ENCODE measurements around the gene CNTNAP2. TPM values are rescaled to one million over a fixed set of nuclear protein-coding genes. Genes with fewer than 3 reads are reported as not detected.

Gene CNTNAP2
- total RNA-seq, 3 donors from 2014 or later (not counting 1 experiment from before 2014, with no cell fraction given): 0.18 to 1.1 TPM; not detected in 1

DNA sequence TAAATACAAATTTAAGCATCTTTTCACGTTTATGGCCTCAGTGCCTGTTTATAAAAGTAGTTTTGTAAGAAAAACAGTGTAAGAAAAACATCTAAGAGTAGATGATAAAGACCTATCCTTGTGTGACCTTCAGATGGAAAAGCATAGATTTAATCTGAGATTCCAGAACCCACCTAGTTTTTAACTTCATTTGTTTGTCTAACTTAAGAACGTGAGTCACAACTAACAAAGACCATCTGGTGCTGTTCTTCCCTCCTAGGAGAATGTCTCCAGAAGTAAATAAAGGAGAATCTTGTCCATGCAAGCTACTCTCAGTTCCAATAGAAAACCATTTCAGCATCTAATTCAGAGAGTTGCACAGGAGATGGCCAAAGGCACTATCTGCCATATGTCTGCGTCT lies 2208.6 kb downstream of the CNTNAP2 start:
- TF ChIP-seq, protein P1, sequence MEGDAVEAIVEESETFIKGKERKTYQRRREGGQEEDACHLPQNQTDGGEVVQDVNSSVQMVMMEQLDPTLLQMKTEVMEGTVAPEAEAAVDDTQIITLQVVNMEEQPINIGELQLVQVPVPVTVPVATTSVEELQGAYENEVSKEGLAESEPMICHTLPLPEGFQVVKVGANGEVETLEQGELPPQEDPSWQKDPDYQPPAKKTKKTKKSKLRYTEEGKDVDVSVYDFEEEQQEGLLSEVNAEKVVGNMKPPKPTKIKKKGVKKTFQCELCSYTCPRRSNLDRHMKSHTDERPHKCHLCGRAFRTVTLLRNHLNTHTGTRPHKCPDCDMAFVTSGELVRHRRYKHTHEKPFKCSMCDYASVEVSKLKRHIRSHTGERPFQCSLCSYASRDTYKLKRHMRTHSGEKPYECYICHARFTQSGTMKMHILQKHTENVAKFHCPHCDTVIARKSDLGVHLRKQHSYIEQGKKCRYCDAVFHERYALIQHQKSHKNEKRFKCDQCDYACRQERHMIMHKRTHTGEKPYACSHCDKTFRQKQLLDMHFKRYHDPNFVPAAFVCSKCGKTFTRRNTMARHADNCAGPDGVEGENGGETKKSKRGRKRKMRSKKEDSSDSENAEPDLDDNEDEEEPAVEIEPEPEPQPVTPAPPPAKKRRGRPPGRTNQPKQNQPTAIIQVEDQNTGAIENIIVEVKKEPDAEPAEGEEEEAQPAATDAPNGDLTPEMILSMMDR (IDR thresholded peaks at IDR 0.05): no peak
- H3K36me3 Mint-ChIP-seq: no peaks in the 10 kb centered on the region
- H3K4me3 ChIP-seq (ENCODE audit: low read length): no peak overlapping the region
- H3K4me1 Mint-ChIP-seq: peaks cover 5 to 17% of the 10 kb centered on the region in 2 donors
- intact Hi-C loops (cut with micrococcal nuclease): no loop called here
- ATAC-seq (no peak), DNase-seq (no peak)
- H3K27me3 ChIP-seq (ENCODE audit: control insufficient read depth, insufficient read depth, low read length): no peaks in the 10 kb centered on the region
- no peak overlapping the region for H3K27ac Mint-ChIP-seq
- H3K9me3 Mint-ChIP-seq: peaks cover 3 to 5% of the 10 kb centered on the region in 2 donors
- H3K36me3 ChIP-seq (ENCODE audit: control insufficient read depth, insufficient read depth, low read length): no peaks in the 10 kb centered on the region
- WGBS (ENCODE audit: insufficient coverage): 100% methylated on average over 1 of the region's 3 CpGs
- H3K9me3 ChIP-seq (ENCODE audit: control insufficient read depth, insufficient read depth, low read length): no peaks in the 10 kb centered on the region
- H3K4me3 Mint-ChIP-seq: no peak overlapping the region
- H3K27me3 Mint-ChIP-seq (ENCODE audit: low read depth in 2 of 2): peaks cover 7 to 8% of the 10 kb centered on the region in 2 donors
- no peak overlapping the region for H3K27ac ChIP-seq (ENCODE audit: low read length)
- no peaks in the 10 kb centered on the region for H3K4me1 ChIP-seq (ENCODE audit: control insufficient read depth, insufficient read depth, low read length)

DNA sequence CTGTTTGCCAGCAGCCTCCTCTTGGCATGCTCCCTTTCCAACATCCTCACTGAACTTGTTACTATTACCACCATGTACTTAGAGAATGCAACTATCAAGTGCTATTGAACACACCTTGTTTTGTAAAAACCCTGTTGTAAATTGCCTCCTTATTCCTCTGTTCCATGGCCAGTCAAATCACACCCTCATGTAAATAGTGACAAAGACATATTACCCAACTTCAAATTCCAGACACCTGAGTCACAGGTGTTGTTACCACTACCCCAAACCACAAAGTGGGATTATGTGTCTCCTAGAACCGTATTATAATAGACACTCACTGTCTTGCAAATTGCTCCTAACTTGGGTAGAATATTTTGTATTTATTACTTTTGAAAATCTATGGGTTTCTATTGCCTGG lies 2210.8 kb downstream of the CNTNAP2 start:
- Histone ChIP-seq H3K4me1 (ENCODE audit: control insufficient read depth, insufficient read depth, low read length) (no peaks in the 10 kb centered on the region), H3K4me3 (ENCODE audit: low read length) (no peak overlapping the region), H3K36me3 (ENCODE audit: control insufficient read depth, insufficient read depth, low read length) (no peaks in the 10 kb centered on the region), H3K27me3 (ENCODE audit: control insufficient read depth, insufficient read depth, low read length) (no peaks in the 10 kb centered on the region), H3K27ac (ENCODE audit: low read length) (no peak overlapping the region), H3K9me3 (ENCODE audit: control insufficient read depth, insufficient read depth, low read length) (peaks cover 4% of the 10 kb centered on the region)
- Mint-ChIP-seq H3K4me1 (peaks cover 5 to 27% of the 10 kb centered on the region in 2 donors), H3K9me3 (peaks cover 13 to 18% of the 10 kb centered on the region in 2 donors), H3K36me3 (no peaks in the 10 kb centered on the region), H3K4me3 (no peak overlapping the region), H3K27me3 (ENCODE audit: low read depth in 2 of 2) (peaks cover 2 to 7% of the 10 kb centered on the region in 2 donors), H3K27ac (no peak overlapping the region)
- DNase-seq (no peak), ATAC-seq (no peak)
- TF ChIP-seq, protein P1 (IDR thresholded peaks at IDR 0.05): no peak
- intact Hi-C loops (cut with micrococcal nuclease): no loop called here
- WGBS (ENCODE audit: insufficient coverage): no CpG with 5 or more reads among the region's 1 CpG

DNA sequence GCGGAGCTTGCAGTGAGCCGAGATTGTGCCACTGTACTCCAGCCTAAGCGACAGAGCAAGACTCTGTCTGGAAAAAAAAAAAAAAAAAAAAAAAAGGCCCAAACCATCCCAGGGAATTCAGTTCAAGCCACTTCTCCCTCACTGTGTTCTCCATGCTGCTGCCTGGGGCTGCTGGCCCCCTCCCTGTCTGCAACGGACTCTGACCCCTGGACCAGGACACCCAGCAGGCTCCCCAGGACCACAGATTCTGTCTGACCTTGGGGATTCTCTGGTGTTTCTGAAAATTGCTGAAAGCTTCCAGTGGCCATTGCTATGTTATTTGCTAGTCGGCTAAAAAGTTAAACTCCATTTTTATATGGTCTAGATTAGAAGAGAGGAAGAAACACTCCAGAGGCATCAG lies 2212.3 kb downstream of the CNTNAP2 start:
- no peaks in the 10 kb centered on the region for H3K36me3 ChIP-seq (ENCODE audit: control insufficient read depth, insufficient read depth, low read length)
- H3K27me3 Mint-ChIP-seq (ENCODE audit: low read depth in 2 of 2): peaks cover 2 to 10% of the 10 kb centered on the region in 2 donors
- no peaks in the 10 kb centered on the region for H3K4me1 ChIP-seq (ENCODE audit: control insufficient read depth, insufficient read depth, low read length)
- TF ChIP-seq, protein P1 (IDR thresholded peaks at IDR 0.05): no peak
- H3K4me3 ChIP-seq (ENCODE audit: low read length): no peak overlapping the region
- H3K9me3 Mint-ChIP-seq: peaks cover 13 to 18% of the 10 kb centered on the region in 2 donors
- peaks cover 4% of the 10 kb centered on the region for H3K9me3 ChIP-seq (ENCODE audit: control insufficient read depth, insufficient read depth, low read length)
- intact Hi-C loops (cut with micrococcal nuclease): no loop called here
- H3K27ac Mint-ChIP-seq: no peak overlapping the region
- peaks cover 0 to 19% of the 10 kb centered on the region in 2 donors for H3K4me1 Mint-ChIP-seq
- ATAC-seq: no peak
- DNase-seq: no peak
- 80% methylated on average over 4 of the region's 5 CpGs for WGBS (ENCODE audit: insufficient coverage)
- H3K27ac ChIP-seq (ENCODE audit: low read length): no peak overlapping the region
- H3K27me3 ChIP-seq (ENCODE audit: control insufficient read depth, insufficient read depth, low read length): no peaks in the 10 kb centered on the region
- no peak overlapping the region for H3K4me3 Mint-ChIP-seq
- no peaks in the 10 kb centered on the region for H3K36me3 Mint-ChIP-seq

DNA sequence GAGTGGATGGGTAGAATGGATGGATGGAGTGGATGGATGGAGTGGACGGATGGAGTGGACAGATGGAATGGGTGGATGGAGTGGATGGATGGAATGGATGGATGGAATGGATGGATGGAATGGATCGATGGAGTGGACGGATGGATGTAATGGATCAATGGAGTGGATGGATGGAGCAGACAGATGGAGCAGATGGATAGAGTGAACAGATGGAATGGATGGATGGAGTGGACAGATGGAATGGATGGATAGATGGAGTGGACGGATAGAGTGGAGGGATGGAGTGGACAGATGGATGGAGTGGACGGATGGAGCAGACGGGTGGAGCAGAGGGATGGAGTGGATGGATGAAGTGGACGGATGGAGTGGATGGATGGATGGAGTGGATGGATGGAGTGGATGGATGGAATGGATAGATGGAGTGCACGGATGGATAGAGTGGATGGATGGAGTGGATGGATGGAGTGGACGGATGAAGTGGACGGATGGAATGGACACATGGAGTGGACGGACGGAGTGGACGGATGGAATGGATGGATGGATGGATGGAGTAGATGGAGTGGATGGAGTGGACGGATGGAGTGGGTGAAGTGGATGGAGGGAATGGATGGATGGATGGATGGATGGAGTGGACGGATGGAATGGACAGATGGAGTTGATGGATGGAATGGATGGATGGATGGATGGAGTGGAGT lies 2213.7 kb downstream of the CNTNAP2 start:
- no peaks in the 10 kb centered on the region for H3K27me3 ChIP-seq (ENCODE audit: control insufficient read depth, insufficient read depth, low read length)
- no peak for ATAC-seq
- no peaks in the 10 kb centered on the region for H3K36me3 ChIP-seq (ENCODE audit: control insufficient read depth, insufficient read depth, low read length)
- H3K9me3 ChIP-seq (ENCODE audit: control insufficient read depth, insufficient read depth, low read length): peaks cover 4% of the 10 kb centered on the region
- WGBS (ENCODE audit: insufficient coverage): 91% methylated on average over 15 of the region's 15 CpGs
- no peak overlapping the region for H3K4me3 Mint-ChIP-seq
- H3K36me3 Mint-ChIP-seq: no peaks in the 10 kb centered on the region
- H3K27me3 Mint-ChIP-seq (ENCODE audit: low read depth in 2 of 2): peaks cover 10 to 24% of the 10 kb centered on the region in 2 donors
- H3K27ac Mint-ChIP-seq: no peak overlapping the region
- no peak for DNase-seq
- no peak overlapping the region for H3K27ac ChIP-seq (ENCODE audit: low read length)
- H3K4me3 ChIP-seq (ENCODE audit: low read length): no peak overlapping the region
- peaks cover 13 to 18% of the 10 kb centered on the region in 2 donors for H3K9me3 Mint-ChIP-seq
- intact Hi-C loops (cut with micrococcal nuclease): no loop called here
- peaks cover 0 to 13% of the 10 kb centered on the region in 2 donors for H3K4me1 Mint-ChIP-seq
- no peaks in the 10 kb centered on the region for H3K4me1 ChIP-seq (ENCODE audit: control insufficient read depth, insufficient read depth, low read length)
- TF ChIP-seq, protein P1 (IDR thresholded peaks at IDR 0.05): no peak

Measured in natural killer cell (primary cell).